Measurements from ENCODE around the gene CST4.

- TF ChIP-seq SIN3A (IDR thresholded peaks at IDR 0.05; ENCODE audit: borderline replicate concordance, insufficient read depth, low read length) = no peak
- TF ChIP-seq, protein P1, sequence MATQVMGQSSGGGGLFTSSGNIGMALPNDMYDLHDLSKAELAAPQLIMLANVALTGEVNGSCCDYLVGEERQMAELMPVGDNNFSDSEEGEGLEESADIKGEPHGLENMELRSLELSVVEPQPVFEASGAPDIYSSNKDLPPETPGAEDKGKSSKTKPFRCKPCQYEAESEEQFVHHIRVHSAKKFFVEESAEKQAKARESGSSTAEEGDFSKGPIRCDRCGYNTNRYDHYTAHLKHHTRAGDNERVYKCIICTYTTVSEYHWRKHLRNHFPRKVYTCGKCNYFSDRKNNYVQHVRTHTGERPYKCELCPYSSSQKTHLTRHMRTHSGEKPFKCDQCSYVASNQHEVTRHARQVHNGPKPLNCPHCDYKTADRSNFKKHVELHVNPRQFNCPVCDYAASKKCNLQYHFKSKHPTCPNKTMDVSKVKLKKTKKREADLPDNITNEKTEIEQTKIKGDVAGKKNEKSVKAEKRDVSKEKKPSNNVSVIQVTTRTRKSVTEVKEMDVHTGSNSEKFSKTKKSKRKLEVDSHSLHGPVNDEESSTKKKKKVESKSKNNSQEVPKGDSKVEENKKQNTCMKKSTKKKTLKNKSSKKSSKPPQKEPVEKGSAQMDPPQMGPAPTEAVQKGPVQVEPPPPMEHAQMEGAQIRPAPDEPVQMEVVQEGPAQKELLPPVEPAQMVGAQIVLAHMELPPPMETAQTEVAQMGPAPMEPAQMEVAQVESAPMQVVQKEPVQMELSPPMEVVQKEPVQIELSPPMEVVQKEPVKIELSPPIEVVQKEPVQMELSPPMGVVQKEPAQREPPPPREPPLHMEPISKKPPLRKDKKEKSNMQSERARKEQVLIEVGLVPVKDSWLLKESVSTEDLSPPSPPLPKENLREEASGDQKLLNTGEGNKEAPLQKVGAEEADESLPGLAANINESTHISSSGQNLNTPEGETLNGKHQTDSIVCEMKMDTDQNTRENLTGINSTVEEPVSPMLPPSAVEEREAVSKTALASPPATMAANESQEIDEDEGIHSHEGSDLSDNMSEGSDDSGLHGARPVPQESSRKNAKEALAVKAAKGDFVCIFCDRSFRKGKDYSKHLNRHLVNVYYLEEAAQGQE (IDR thresholded peaks at IDR 0.05; ENCODE audit: insufficient read depth in 1 of 2, low read depth in 2 of 2, low read length in 2 of 2) = no peak
- no peak for TF ChIP-seq POLR2AphosphoS5 (IDR thresholded peaks at IDR 0.05; ENCODE audit: low read depth, low read length)
- TF ChIP-seq TAF1 (IDR thresholded peaks at IDR 0.05; ENCODE audit: borderline replicate concordance, insufficient read depth, low read length) = no peak
- TF ChIP-seq FOXP2 (optimal IDR thresholded peaks at IDR 0.05; ENCODE audit: borderline replicate concordance, extremely low read depth, extremely low read length, insufficient read depth) = no peak
Measured at GRCh38 chr20:23643659-23644058, 45.2 kb downstream of the CST4 start.

All from PFSK-1 (cell line).